ENCODE measurements around the gene CPB2.

- TF ChIP-seq CTCF (IDR thresholded peaks at IDR 0.05), result peak; percentile 80
- TF ChIP-seq TCF7L2 (IDR thresholded peaks at IDR 0.05; ENCODE audit: low read depth, low read length), result no peak
- no peak for TF ChIP-seq REST (IDR thresholded peaks at IDR 0.05; ENCODE audit: insufficient read depth in 1 of 2, low read depth in 2 of 2, low read length in 1 of 2)
- TF ChIP-seq POLR2AphosphoS5 (IDR thresholded peaks at IDR 0.05; ENCODE audit: low read depth, low read length), result no peak
- no peak for TF ChIP-seq SIN3A (IDR thresholded peaks at IDR 0.05; ENCODE audit: borderline replicate concordance, insufficient read depth, low read depth, low read length)
Observed at GRCh38 chr13:46126552-46127357, 21.9 kb upstream of the CPB2 start.
